Lung (tissue), 12 donors: ENCODE results near the gene CFAP65. TPM values are rescaled to one million over a fixed set of nuclear protein-coding genes. Genes with fewer than 3 reads are reported as not detected.

Experiments used
- ATAC-seq: fragments of 200-7000 bp; cut with Tn5 transposase; one replicate; pipeline ENCODE4 v1.9.1; 2020; ENCODE audit warnings: moderate number of reproducible peaks; ENCODE audit not compliant: insufficient read depth, low FRiP score
- DNase-seq, 3 donors: peaks; one replicate each; pipeline ENCODE4 v3.0.0-alpha.2; 2013 to 2017
- H3K27ac ChIP-seq, 2 donors: one replicate each; pipeline ENCODE4 v1.5.1; 2013; ENCODE audit warnings: mild to moderate bottlenecking in 2 of 2, moderate library complexity in 2 of 2, control low read depth in 1 of 2, inconsistent platforms in 1 of 2, low read depth in 1 of 2, low read length in 1 of 2
- H3K27me3 ChIP-seq, 3 donors: one replicate each; pipeline ENCODE4 v1.5.1; 2013; ENCODE audit warnings: low read length in 2 of 3; ENCODE audit not compliant: control insufficient read depth in 3 of 3, insufficient read depth in 3 of 3
- H3K36me3 ChIP-seq, 4 donors: one replicate each; pipeline ENCODE4 v1.5.1; 2013; ENCODE audit warnings: low read length in 4 of 4, mild to moderate bottlenecking in 1 of 4, moderate library complexity in 1 of 4; ENCODE audit not compliant: control insufficient read depth in 4 of 4, insufficient read depth in 4 of 4
- H3K4me1 ChIP-seq, 5 donors: one replicate each; pipeline ENCODE4 v1.5.1; 2013; ENCODE audit warnings: low read length in 5 of 5, mild to moderate bottlenecking in 2 of 5, moderate library complexity in 1 of 5; ENCODE audit not compliant: control insufficient read depth in 5 of 5, insufficient read depth in 5 of 5
- H3K4me3 ChIP-seq: one replicate; pipeline ENCODE4 v1.5.1; 2013; ENCODE audit warnings: mild to moderate bottlenecking, control low read depth, moderate library complexity
- H3K9ac ChIP-seq, 2 donors: one replicate each; pipeline ENCODE4 v1.5.1; 2013; ENCODE audit warnings: low read length in 2 of 2, control low read depth in 1 of 2; ENCODE audit not compliant: insufficient read depth in 1 of 2
- H3K9me3 ChIP-seq, 4 donors: one replicate each; pipeline ENCODE4 v1.5.1; 2013; ENCODE audit warnings: low read length in 3 of 4, mild to moderate bottlenecking in 1 of 4, moderate library complexity in 1 of 4; ENCODE audit not compliant: control insufficient read depth in 4 of 4, insufficient read depth in 3 of 4
- WGBS, 2 donors: extraction: QIAGEN DNeasy Blood & Tissue Kit; methylation state at CpG; one replicate each; pipeline ENCODE4 v1.1.7; 2013; 5-methylcytosine and 5-hydroxymethylcytosine counted together
- polyA plus RNA-seq, 2 donors: library from polyadenylated mRNA; stranded (reverse); fragments of 200-250 nt; gene quantifications; one replicate each; pipeline ENCODE4 v1.2.1, GENCODE V29; 2013
- total RNA-seq, 2 donors: library from RNA; depleted of rRNA in 1 of 2; stranded (reverse); fragments of >200 nt in 1 of 2; gene quantifications; one replicate each; pipeline ENCODE4 v1.2.1, GENCODE V29; 2014 to 2021
- TF ChIP-seq, protein P1 (sequence below): IDR thresholded peaks from 2 replicates; pipeline ENCODE4 v1.5.1; 2012; ENCODE audit warnings: mild to moderate bottlenecking; ENCODE audit errors: control extremely low read depth, extremely low read depth
- donor health status: control.
- donor health status: control.
- donor health status: Bipolar disorder and iron deficiency.
- donor health status: healthy.
- donor health status: DM: yes; HTN: yes; CAD: no.

CFAP65 gene
- total and polyA plus RNA-seq, 4 donors = 3.9 to 16.5 (median 8.1) TPM

- TF ChIP-seq, protein P1, sequence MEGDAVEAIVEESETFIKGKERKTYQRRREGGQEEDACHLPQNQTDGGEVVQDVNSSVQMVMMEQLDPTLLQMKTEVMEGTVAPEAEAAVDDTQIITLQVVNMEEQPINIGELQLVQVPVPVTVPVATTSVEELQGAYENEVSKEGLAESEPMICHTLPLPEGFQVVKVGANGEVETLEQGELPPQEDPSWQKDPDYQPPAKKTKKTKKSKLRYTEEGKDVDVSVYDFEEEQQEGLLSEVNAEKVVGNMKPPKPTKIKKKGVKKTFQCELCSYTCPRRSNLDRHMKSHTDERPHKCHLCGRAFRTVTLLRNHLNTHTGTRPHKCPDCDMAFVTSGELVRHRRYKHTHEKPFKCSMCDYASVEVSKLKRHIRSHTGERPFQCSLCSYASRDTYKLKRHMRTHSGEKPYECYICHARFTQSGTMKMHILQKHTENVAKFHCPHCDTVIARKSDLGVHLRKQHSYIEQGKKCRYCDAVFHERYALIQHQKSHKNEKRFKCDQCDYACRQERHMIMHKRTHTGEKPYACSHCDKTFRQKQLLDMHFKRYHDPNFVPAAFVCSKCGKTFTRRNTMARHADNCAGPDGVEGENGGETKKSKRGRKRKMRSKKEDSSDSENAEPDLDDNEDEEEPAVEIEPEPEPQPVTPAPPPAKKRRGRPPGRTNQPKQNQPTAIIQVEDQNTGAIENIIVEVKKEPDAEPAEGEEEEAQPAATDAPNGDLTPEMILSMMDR = no peak
- H3K27me3 ChIP-seq = no peaks in the 10 kb centered on the region
- 91 to 95% methylated on average over 22 of the region's 22 CpGs for WGBS, 2 donors
- H3K36me3 ChIP-seq = no peaks in the 10 kb centered on the region
- H3K4me3 ChIP-seq = no peak overlapping the region
- H3K9me3 ChIP-seq = no peaks in the 10 kb centered on the region
- ATAC-seq (no peak), DNase-seq (no peak)
- peaks cover 0 to 8% (median 0%) of the 10 kb centered on the region in 5 donors for H3K4me1 ChIP-seq
- no peak overlapping the region for H3K9ac ChIP-seq
- no peak overlapping the region for H3K27ac ChIP-seq
Measured at GRCh38 chr2:219027511-219028055, 13.7 kb downstream of the CFAP65 start.

- Histone ChIP-seq H3K36me3 (no peaks in the 10 kb centered on the region), H3K27ac (no peak overlapping the region), H3K4me3 (no peak overlapping the region), H3K4me1 (peaks cover 0 to 8% (median 0%) of the 10 kb centered on the region in 5 donors), H3K9ac (no peak overlapping the region), H3K9me3 (no peaks in the 10 kb centered on the region), H3K27me3 (no peaks in the 10 kb centered on the region)
- TF ChIP-seq, protein P1 = no peak
- DNase-seq (no peak), ATAC-seq (no peak)
- WGBS, 2 donors = 82% methylated on average over 7 of the region's 7 CpGs
Measured at GRCh38 chr2:219026946-219027345, 14.4 kb downstream of the CFAP65 start.

GRCh38 chr2:219025637-219026585 lies 15.4 kb downstream of the CFAP65 start:
- no peaks in the 10 kb centered on the region for H3K9me3 ChIP-seq
- no peaks in the 10 kb centered on the region for H3K27me3 ChIP-seq
- no peak for DNase-seq

More at GRCh38 chr2:219025637-219026585, 15.4 kb downstream of the CFAP65 start:
- H3K4me3 ChIP-seq = no peak overlapping the region
- no peaks in the 10 kb centered on the region for H3K36me3 ChIP-seq
- WGBS, 2 donors = 86 to 92% methylated on average over 18 of the region's 18 CpGs
- H3K4me1 ChIP-seq = peaks cover 0 to 8% (median 0%) of the 10 kb centered on the region in 5 donors
- TF ChIP-seq, protein P1 = no peak
- H3K27ac ChIP-seq = no peak overlapping the region
- no peak for ATAC-seq
- H3K9ac ChIP-seq = no peak overlapping the region
